Spleen (tissue), 11 donors: ENCODE measurements around the gene TSKS. TPM values are rescaled to one million over a fixed set of nuclear protein-coding genes. Genes with fewer than 3 reads are reported as not detected.

Experiments
- DNase-seq: peaks from one replicate; pipeline ENCODE4 v3.0.0-alpha.2; 2020
- H3K27ac ChIP-seq, 8 donors: fragments of 200-600 bp; sonication (generic) in 7 of 8; 1 replicate in 4 of 8; 2 replicates in 4 of 8; pipeline versions ENCODE4 v1.5.0 to v1.8.0; 2016 to 2021; ENCODE audit warnings: inconsistent platforms in 4 of 8, mild to moderate bottlenecking in 4 of 8, moderate library complexity in 1 of 8
- H3K27me3 ChIP-seq, 7 donors: fragments of 200-600 bp; sonication (generic) in 6 of 7; replicated peaks in 1 of 7; 1 replicate in 4 of 7; 2 replicates in 3 of 7; pipeline versions ENCODE4 v1.5.0 to v1.8.0; 2016 to 2021; ENCODE audit warnings: inconsistent platforms in 3 of 7, mild to moderate bottlenecking in 1 of 7
- H3K36me3 ChIP-seq, 6 donors: fragments of 200-600 bp; sonication (generic) in 5 of 6; 1 replicate in 4 of 6; 2 replicates in 2 of 6; pipeline versions ENCODE4 v1.5.0 to v1.8.0; 2016 to 2021; ENCODE audit warnings: inconsistent platforms in 2 of 6
- H3K4me1 ChIP-seq, 6 donors: fragments of 200-600 bp; sonication (generic) in 5 of 6; 1 replicate in 3 of 6; 2 replicates in 3 of 6; pipeline versions ENCODE4 v1.5.0 to v1.8.0; 2016 to 2021; ENCODE audit warnings: inconsistent platforms in 3 of 6
- H3K4me3 ChIP-seq, 8 donors: fragments of 200-600 bp; sonication (generic) in 7 of 8; 1 replicate in 4 of 8; 2 replicates in 4 of 8; pipeline versions ENCODE4 v1.5.0 to v1.8.0; 2016 to 2021; ENCODE audit warnings: inconsistent platforms in 4 of 8, mild to moderate bottlenecking in 4 of 8, moderate library complexity in 2 of 8
- H3K9me3 ChIP-seq, 8 donors: fragments of 200-600 bp; sonication (generic) in 7 of 8; 1 replicate in 4 of 8; 2 replicates in 4 of 8; pipeline versions ENCODE4 v1.5.0 to v1.8.0; 2016 to 2021; ENCODE audit warnings: inconsistent platforms in 4 of 8
- POLR2A ChIP-seq, 3 donors: fragments of 450-650 bp; IDR thresholded peaks; one replicate each; pipeline ENCODE4 v1.5.1; 2017; ENCODE audit warnings: antibody characterized with exemption in 3 of 3, mild to moderate bottlenecking in 1 of 3
- POLR2AphosphoS5 ChIP-seq, 3 donors: sonication (generic); formaldehyde crosslinking; IDR thresholded peaks; one replicate each; pipeline ENCODE4 v1.5.1; 2017; ENCODE audit warnings: antibody characterized with exemption in 3 of 3
- WGBS, 5 donors: extraction: QIAGEN DNeasy Blood & Tissue Kit in 3 of 5; methylation state at CpG; one replicate each; pipeline versions ENCODE4 v1.1.5 to v1.1.7; 2013 to 2018; 5-methylcytosine and 5-hydroxymethylcytosine counted together
- intact Hi-C: fragments of 100-400 bp; cut with DNase I; formaldehyde crosslinking; loops from one replicate; pipeline ENCODE4 v1.15.0; 2023; ENCODE audit warnings: low total_unique reads
- polyA plus RNA-seq, 3 donors: library from polyadenylated mRNA; stranded (reverse); fragments of 200-250 nt; gene quantifications; one replicate each; pipeline ENCODE4 v1.2.1, GENCODE V29; 2013
- total RNA-seq, 7 donors: library from RNA; depleted of rRNA in 3 of 7; stranded (reverse); fragments of >200 nt in 3 of 7; fragmentation: NEBNext Ultra II Directional in 4 of 7; extraction: Animal tissue kit (Norgen Biotek cat#: 25700) in 4 of 7; gene quantifications; one replicate each; pipeline versions ENCODE4 v1.1.0 to v1.2.1, GENCODE V29; 2016 to 2021
- TF ChIP-seq, protein P1 (sequence below), 11 experiments: fragments of 200-600 bp in 7 of 11; fragments of 450-650 bp in 4 of 11; sonication (generic) in 4 of 11; IDR thresholded peaks in 8 of 11; conservative IDR thresholded peaks in 3 of 11; 1 replicate in 7 of 11; 2 replicates in 4 of 11; pipeline versions ENCODE4 v1.4.0 to v1.8.0; 2016 to 2021; ENCODE audit warnings: antibody characterized with exemption in 11 of 11, inconsistent platforms in 4 of 11, mild to moderate bottlenecking in 1 of 11
- donor health status: healthy with polysubstance abuse.
- donor health status: DM: no; HTN: no; CAD: no; lungs with moderate emphysema.
- donor health status: DM: no; HTN: no; CAD: no.
- donor health status: Bipolar disorder and iron deficiency.
- donor health status: healthy.
- donor health status: DM: no; HTN: no; CAD: no.
- donor health status: DM: yes; HTN: yes; CAD: no.

The TSKS gene
- total and polyA plus RNA-seq, 10 donors = 0.26 to 2.1 (median 0.88) TPM; not detected in 4

DNA sequence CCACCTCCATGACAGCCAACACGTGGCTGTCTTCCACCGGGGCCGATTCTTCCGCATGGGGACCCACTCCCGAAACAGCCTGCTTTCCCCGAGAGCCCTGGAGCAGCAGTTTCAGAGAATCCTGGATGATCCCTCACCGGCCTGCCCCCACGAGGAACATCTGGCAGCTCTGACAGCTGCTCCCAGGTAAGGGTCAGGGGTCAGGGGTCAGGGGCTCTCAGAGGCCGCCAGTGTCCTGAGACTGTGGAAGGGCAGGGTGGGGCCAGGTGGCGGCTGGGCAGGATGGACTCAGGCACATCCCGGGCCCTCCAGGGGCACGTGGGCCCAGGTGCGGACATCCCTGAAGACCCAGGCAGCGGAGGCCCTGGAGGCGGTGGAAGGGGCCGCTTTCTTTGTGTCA, 57.2 kb downstream of the TSKS start:
- H3K4me1 ChIP-seq = no peaks in the 10 kb centered on the region
- H3K36me3 ChIP-seq = peaks cover 0 to 5% (median 0%) of the 10 kb centered on the region in 6 donors
- no peak overlapping the region for H3K27ac ChIP-seq
- DNase-seq = no peak
- peaks cover 0 to 13% (median 0%) of the 10 kb centered on the region in 7 donors for H3K27me3 ChIP-seq
- H3K4me3 ChIP-seq = no peak overlapping the region
- 85 to 94% (median 92%) methylated on average over 8 to 16 of the region's 16 CpGs for WGBS, 5 donors
- intact Hi-C loops = no loop called here
- TF ChIP-seq POLR2A (IDR thresholded peaks at IDR 0.05) (no peak), POLR2AphosphoS5 (IDR thresholded peaks at IDR 0.05) (no peak)
- TF ChIP-seq, protein P1, sequence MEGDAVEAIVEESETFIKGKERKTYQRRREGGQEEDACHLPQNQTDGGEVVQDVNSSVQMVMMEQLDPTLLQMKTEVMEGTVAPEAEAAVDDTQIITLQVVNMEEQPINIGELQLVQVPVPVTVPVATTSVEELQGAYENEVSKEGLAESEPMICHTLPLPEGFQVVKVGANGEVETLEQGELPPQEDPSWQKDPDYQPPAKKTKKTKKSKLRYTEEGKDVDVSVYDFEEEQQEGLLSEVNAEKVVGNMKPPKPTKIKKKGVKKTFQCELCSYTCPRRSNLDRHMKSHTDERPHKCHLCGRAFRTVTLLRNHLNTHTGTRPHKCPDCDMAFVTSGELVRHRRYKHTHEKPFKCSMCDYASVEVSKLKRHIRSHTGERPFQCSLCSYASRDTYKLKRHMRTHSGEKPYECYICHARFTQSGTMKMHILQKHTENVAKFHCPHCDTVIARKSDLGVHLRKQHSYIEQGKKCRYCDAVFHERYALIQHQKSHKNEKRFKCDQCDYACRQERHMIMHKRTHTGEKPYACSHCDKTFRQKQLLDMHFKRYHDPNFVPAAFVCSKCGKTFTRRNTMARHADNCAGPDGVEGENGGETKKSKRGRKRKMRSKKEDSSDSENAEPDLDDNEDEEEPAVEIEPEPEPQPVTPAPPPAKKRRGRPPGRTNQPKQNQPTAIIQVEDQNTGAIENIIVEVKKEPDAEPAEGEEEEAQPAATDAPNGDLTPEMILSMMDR (IDR thresholded peaks at IDR 0.05 in 8 of 11, conservative IDR thresholded peaks at IDR 0.05 in 3 of 11) = no peak
- no peaks in the 10 kb centered on the region for H3K9me3 ChIP-seq

DNA sequence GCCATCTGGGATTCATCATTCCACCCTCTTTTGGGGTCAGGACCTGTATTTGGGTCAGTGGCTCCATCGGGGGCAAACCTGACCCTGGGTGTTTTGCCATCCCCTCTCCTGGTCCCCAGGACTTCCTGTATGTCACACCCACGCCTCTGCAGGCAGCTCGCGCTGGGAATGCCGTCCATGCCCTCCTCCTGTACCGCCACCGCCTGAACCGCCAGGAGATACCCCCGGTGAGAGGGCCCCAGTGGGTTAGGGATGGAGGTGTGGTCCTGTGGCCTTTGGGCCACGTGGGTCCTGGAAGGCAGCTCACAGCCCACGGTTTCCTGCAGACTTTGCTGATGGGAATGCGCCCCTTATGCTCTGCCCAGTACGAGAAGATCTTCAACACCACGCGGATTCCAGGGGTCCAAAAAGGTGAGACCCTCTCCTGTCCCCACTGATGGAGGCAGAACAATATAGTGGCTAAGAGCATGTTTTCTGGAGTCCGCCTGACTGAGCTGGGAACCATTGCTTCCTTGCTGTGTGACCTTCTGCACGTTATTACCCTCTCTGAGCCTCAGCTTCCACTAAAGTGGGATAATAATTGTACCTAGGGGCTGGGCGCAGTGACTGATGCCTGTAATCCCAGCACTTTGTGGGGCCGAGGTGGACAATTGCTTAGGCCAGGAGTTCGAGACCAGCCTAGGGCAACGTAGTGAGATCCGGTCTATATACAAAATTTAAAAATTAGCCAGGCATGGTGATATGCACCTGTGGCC, 58.0 kb downstream of the TSKS start:
- Histone ChIP-seq H3K27ac (no peak overlapping the region), H3K36me3 (peaks cover 0 to 5% (median 0%) of the 10 kb centered on the region in 6 donors), H3K9me3 (no peaks in the 10 kb centered on the region), H3K4me1 (no peaks in the 10 kb centered on the region), H3K4me3 (no peak overlapping the region), H3K27me3 (peaks cover 0 to 17% (median 0%) of the 10 kb centered on the region in 7 donors)
- intact Hi-C loops = no loop called here
- TF ChIP-seq POLR2A (IDR thresholded peaks at IDR 0.05) = no peak
- TF ChIP-seq, protein P1 (IDR thresholded peaks at IDR 0.05 in 8 of 11, conservative IDR thresholded peaks at IDR 0.05 in 3 of 11) = no peak
- no peak for TF ChIP-seq POLR2AphosphoS5 (IDR thresholded peaks at IDR 0.05)
- 84 to 90% (median 85%) methylated on average over 18 to 22 of the region's 22 CpGs for WGBS, 5 donors
- no peak for DNase-seq

DNA sequence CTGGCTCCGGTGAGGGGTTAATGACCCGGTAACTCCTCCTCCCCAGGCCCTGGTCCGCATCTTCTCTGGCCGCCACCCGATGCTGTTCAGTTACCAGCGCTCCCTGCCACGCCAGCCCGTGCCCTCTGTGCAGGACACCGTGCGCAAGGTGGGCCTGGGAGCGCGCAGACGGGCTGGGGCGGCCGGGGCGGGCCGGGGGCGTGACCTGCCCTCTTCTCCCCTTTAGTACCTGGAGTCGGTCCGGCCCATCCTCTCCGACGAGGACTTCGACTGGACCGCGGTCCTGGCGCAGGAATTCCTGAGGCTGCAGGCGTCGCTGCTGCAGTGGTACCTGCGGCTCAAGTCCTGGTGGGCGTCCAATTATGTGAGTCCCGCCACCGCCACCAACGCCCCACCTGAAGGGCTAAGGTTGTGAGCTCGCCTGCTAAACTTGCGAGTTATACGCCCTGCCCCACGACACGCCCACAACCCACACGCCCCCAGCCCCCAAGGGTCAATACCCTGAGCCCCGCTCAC, 61.8 kb downstream of the TSKS start:
- no peak for DNase-seq

DNA sequence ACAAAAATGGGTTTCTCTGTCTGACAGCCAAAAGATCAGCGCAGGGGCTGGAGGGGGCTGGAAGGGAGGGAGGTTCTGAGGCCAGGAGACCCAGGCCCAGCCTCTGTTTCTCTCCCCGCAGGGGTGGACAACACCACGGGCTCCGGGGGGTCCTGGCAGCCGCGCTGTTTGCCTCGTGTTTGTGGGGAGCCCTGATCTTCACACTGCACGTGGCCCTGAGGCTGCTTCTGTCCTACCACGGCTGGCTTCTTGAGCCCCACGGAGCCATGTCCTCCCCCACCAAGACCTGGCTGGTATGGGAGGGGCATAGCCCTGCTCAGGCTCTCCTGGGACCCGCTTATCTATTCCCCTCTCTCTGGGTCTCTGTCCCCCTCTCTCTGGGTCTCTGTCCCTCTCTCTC, 62.5 kb downstream of the TSKS start:
- WGBS, 5 donors = 63 to 79% (median 72%) methylated on average over 8 to 11 of the region's 11 CpGs
- TF ChIP-seq, protein P1 (IDR thresholded peaks at IDR 0.05 in 8 of 11, conservative IDR thresholded peaks at IDR 0.05 in 3 of 11) = no peak
- no peak for TF ChIP-seq POLR2A (IDR thresholded peaks at IDR 0.05)
- no peak for TF ChIP-seq POLR2AphosphoS5 (IDR thresholded peaks at IDR 0.05)
- Histone ChIP-seq H3K9me3 (no peaks in the 10 kb centered on the region), H3K4me1 (no peaks in the 10 kb centered on the region), H3K27ac (no peak overlapping the region), H3K36me3 (no peaks in the 10 kb centered on the region), H3K27me3 (peaks cover 0 to 17% (median 0%) of the 10 kb centered on the region in 7 donors), H3K4me3 (no peak overlapping the region)
- DNase-seq = no peak
- intact Hi-C loops = no loop called here

More for the DNA sequence above, 61.8 kb downstream of the TSKS start:
- H3K27me3 ChIP-seq = peaks cover 0 to 17% (median 0%) of the 10 kb centered on the region in 7 donors
- no peaks in the 10 kb centered on the region for H3K4me1 ChIP-seq
- no peaks in the 10 kb centered on the region for H3K9me3 ChIP-seq
- peaks cover 0 to 4% (median 0%) of the 10 kb centered on the region in 6 donors for H3K36me3 ChIP-seq
- no peak overlapping the region for H3K4me3 ChIP-seq
- H3K27ac ChIP-seq = no peak overlapping the region
- TF ChIP-seq, protein P1 (IDR thresholded peaks at IDR 0.05 in 8 of 11, conservative IDR thresholded peaks at IDR 0.05 in 3 of 11) = no peak
- TF ChIP-seq POLR2AphosphoS5 (IDR thresholded peaks at IDR 0.05) = no peak
- TF ChIP-seq POLR2A (IDR thresholded peaks at IDR 0.05) = no peak
- WGBS, 5 donors = 57 to 82% (median 73%) methylated on average over 22 to 40 of the region's 40 CpGs
- intact Hi-C loops = no loop called here
